ENCODE data around the gene BRPF1. TPM values are rescaled to one million over a fixed set of nuclear protein-coding genes. Genes with fewer than 3 reads are reported as not detected.

The BRPF1 gene
- total RNA-seq, 1 donor from 2014 or later: 30.6 TPM

DNA sequence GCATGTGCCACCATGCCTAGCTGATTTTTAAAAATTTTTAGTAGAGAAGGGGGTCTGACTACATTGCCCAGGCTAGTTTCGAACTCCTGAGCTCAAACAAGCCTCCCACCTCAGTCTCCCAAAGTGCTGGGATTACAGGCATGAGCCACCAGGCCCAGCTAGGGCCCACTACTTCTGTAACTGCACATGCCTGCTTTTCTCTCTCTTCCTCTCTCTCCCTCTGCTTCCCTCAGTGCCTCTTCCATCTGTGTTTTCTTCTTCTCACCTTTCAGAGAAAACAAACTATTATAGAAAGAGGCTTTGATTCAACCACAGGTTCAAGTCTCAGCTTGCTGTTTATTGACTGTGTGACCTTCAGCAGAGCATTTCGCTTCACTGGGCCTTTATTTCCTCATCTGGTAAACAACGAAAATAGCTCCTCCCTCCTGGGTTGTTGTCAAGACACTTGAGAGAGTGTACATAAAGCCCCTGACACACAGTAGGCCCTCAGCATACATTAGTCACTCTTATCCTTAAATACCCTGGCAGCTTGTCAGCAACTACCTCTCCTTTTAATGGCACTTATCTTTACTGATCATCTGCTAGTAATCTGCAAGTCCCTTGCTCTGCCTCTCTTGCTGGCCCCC, 50.6 kb downstream of the BRPF1 start:
- H3K9me3 Mint-ChIP-seq (ENCODE audit: unreplicated experiment): no peaks in the 10 kb centered on the region
- H3K4me3 Mint-ChIP-seq (ENCODE audit: unreplicated experiment): no peak overlapping the region
- H3K4me1 Mint-ChIP-seq (ENCODE audit: low read depth, unreplicated experiment): peaks cover 6% of the 10 kb centered on the region
- no peak for DNase-seq
- no peaks in the 10 kb centered on the region for H3K27me3 Mint-ChIP-seq (ENCODE audit: unreplicated experiment)
- TF ChIP-seq, protein P1, sequence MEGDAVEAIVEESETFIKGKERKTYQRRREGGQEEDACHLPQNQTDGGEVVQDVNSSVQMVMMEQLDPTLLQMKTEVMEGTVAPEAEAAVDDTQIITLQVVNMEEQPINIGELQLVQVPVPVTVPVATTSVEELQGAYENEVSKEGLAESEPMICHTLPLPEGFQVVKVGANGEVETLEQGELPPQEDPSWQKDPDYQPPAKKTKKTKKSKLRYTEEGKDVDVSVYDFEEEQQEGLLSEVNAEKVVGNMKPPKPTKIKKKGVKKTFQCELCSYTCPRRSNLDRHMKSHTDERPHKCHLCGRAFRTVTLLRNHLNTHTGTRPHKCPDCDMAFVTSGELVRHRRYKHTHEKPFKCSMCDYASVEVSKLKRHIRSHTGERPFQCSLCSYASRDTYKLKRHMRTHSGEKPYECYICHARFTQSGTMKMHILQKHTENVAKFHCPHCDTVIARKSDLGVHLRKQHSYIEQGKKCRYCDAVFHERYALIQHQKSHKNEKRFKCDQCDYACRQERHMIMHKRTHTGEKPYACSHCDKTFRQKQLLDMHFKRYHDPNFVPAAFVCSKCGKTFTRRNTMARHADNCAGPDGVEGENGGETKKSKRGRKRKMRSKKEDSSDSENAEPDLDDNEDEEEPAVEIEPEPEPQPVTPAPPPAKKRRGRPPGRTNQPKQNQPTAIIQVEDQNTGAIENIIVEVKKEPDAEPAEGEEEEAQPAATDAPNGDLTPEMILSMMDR (IDR thresholded peaks at IDR 0.05; ENCODE audit: partially characterized antibody, unreplicated experiment): no peak
- no peak overlapping the region for H3K27ac Mint-ChIP-seq (ENCODE audit: unreplicated experiment)
- H3K36me3 Mint-ChIP-seq (ENCODE audit: unreplicated experiment): no peaks in the 10 kb centered on the region

DNA sequence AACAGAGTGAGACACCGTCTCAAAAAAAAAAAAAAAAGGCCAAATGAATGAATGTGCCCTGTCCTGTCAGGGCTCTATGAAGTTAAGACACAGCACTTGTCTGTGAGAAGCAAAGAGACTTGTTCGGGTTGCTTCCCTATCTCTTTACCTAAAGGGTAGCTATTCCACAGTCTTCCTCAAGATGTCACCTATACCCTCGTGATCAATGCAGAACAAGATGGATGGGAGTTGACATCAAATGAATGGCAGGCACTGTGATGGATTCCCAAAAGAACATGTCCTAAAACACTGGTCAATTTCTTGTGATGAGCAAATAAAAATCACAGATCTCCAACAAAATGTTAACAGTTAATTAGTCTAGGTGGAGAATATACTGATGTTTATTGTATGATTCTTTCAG, 51.2 kb downstream of the BRPF1 start:
- no peak for DNase-seq
- peaks cover 6% of the 10 kb centered on the region for H3K4me1 Mint-ChIP-seq (ENCODE audit: low read depth, unreplicated experiment)

DNA sequence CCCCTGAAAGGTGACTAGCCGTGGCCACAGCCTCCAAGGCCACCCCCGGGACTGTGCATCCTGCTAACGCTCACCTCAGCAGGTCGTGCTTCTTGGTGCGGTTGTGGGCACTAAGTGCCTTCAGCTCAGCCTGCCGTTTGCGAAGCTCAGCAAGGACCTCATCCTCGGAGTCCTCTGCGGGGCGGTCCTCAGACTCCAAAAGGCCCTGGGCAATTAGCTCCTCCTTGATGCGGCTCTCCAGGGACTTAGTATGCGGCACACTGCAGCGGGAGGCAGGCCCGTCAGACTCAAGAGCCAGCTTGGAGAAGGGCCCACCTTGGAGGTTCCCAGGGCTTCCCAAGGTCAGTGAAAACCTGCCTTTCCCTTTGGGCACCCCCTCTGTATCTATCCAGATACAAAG, 52.4 kb downstream of the BRPF1 start:
- DNase-seq: no peak
- Mint-ChIP-seq H3K36me3 (ENCODE audit: unreplicated experiment) (no peaks in the 10 kb centered on the region), H3K4me1 (ENCODE audit: low read depth, unreplicated experiment) (peaks cover 4% of the 10 kb centered on the region), H3K27me3 (ENCODE audit: unreplicated experiment) (no peaks in the 10 kb centered on the region), H3K4me3 (ENCODE audit: unreplicated experiment) (no peak overlapping the region), H3K27ac (ENCODE audit: unreplicated experiment) (no peak overlapping the region), H3K9me3 (ENCODE audit: unreplicated experiment) (no peaks in the 10 kb centered on the region)
- TF ChIP-seq, protein P1 (IDR thresholded peaks at IDR 0.05; ENCODE audit: partially characterized antibody, unreplicated experiment): no peak

More for the DNA sequence above, 51.2 kb downstream of the BRPF1 start:
- H3K27ac Mint-ChIP-seq (ENCODE audit: unreplicated experiment): no peak overlapping the region
- no peaks in the 10 kb centered on the region for H3K27me3 Mint-ChIP-seq (ENCODE audit: unreplicated experiment)
- TF ChIP-seq, protein P1 (IDR thresholded peaks at IDR 0.05; ENCODE audit: partially characterized antibody, unreplicated experiment): no peak
- H3K4me3 Mint-ChIP-seq (ENCODE audit: unreplicated experiment): no peak overlapping the region
- H3K36me3 Mint-ChIP-seq (ENCODE audit: unreplicated experiment): no peaks in the 10 kb centered on the region
- no peaks in the 10 kb centered on the region for H3K9me3 Mint-ChIP-seq (ENCODE audit: unreplicated experiment)

DNA sequence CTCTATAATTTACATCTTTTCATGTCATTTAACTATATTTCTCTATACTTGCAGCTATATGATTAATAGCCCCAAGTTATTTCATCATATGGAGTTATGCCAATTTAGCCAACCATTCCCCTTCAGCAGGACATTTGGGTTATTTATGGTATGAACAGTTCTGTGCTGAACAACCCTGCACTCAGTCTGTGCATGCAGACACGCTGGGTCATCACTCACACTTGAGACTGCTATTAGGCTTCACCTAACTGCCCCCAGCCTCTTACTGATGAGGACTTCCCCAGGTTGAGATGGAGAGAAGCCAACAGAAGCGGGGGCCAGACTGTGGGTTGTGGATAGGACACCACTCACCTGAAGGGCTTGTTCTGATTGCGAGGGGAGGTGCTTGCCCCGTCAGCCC, 53.4 kb downstream of the BRPF1 start:
- H3K4me3 Mint-ChIP-seq (ENCODE audit: unreplicated experiment): no peak overlapping the region
- no peaks in the 10 kb centered on the region for H3K27me3 Mint-ChIP-seq (ENCODE audit: unreplicated experiment)
- no peak for DNase-seq
- no peak overlapping the region for H3K27ac Mint-ChIP-seq (ENCODE audit: unreplicated experiment)
- H3K9me3 Mint-ChIP-seq (ENCODE audit: unreplicated experiment): no peaks in the 10 kb centered on the region
- TF ChIP-seq, protein P1 (IDR thresholded peaks at IDR 0.05; ENCODE audit: partially characterized antibody, unreplicated experiment): no peak
- peaks cover 2% of the 10 kb centered on the region for H3K4me1 Mint-ChIP-seq (ENCODE audit: low read depth, unreplicated experiment)
- peaks cover 3% of the 10 kb centered on the region for H3K36me3 Mint-ChIP-seq (ENCODE audit: unreplicated experiment)

DNA sequence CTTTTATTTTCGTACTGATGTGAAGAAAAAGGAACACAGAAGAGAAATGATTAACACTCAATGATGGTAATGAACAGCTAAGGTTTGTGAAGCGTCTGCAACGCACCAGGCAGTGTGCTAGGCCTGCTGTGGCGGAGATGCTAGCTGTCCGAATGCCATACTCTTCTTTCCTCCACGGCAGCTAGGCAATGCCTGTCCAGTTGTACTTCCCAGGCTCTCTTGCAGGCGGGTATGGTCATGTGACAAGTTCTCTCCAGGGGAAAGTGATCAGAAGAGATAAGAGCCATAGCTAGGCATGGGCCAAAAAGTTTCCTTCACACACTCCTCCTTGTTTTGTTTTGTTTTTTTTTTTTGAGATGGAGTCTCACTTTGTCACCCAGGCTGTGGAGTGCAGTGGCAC, 54.1 kb downstream of the BRPF1 start:
- Mint-ChIP-seq H3K9me3 (ENCODE audit: unreplicated experiment) (no peaks in the 10 kb centered on the region), H3K36me3 (ENCODE audit: unreplicated experiment) (peaks cover 8% of the 10 kb centered on the region), H3K4me1 (ENCODE audit: low read depth, unreplicated experiment) (peaks cover 2% of the 10 kb centered on the region), H3K4me3 (ENCODE audit: unreplicated experiment) (no peak overlapping the region), H3K27me3 (ENCODE audit: unreplicated experiment) (no peaks in the 10 kb centered on the region), H3K27ac (ENCODE audit: unreplicated experiment) (peak overlapping the region; percentile 11)
- TF ChIP-seq, protein P1 (IDR thresholded peaks at IDR 0.05; ENCODE audit: partially characterized antibody, unreplicated experiment): no peak
- no peak for DNase-seq

Measured in glutamatergic neuron (in vitro differentiated cells).